Thyroid gland (tissue), 4 donors: Measurements from ENCODE around the gene OR6N1.

ENCODE experiments used
- CTCF ChIP-seq, 6 experiments: fragments of 200-600 bp in 3 of 6; fragments of 450-650 bp in 3 of 6; sonication (generic) in 3 of 6; IDR thresholded peaks; one replicate each; pipeline ENCODE4 v1.5.1; 2016 to 2019; ENCODE audit warnings: antibody characterized with exemption in 6 of 6, mild to moderate bottlenecking in 2 of 6, inconsistent platforms in 1 of 6, moderate library complexity in 1 of 6
- POLR2A ChIP-seq, 2 donors: fragments of 450-650 bp; IDR thresholded peaks; one replicate each; pipeline ENCODE4 v1.6.1; 2017; ENCODE audit warnings: antibody characterized with exemption in 2 of 2, mild to moderate bottlenecking in 2 of 2, moderate library complexity in 1 of 2

- TF ChIP-seq CTCF (IDR thresholded peaks at IDR 0.05) (no peak), POLR2A (IDR thresholded peaks at IDR 0.05) (no peak)
Observed at GRCh38 chr1:158720620-158721019, 51.4 kb downstream of the OR6N1 start, which contains the start of gene OR6K3.
